ENCODE measurements around the gene MINPP1.
"Not testable (repeated sequence)": the region's sequence is repeated elsewhere in the genome, so short reads cannot be mapped to it uniquely, and the experiment has no call there.

Gene MINPP1

GRCh38 chr10:87575851-87576250 is 71.2 kb downstream of the MINPP1 start:
- DNase-seq (ENCODE audit: low spot score): no peak

- DNase-seq (ENCODE audit: low spot score): no peak
Observed at GRCh38 chr10:87578160-87578841, 73.6 kb downstream of the MINPP1 start.

GRCh38 chr10:87578842-87579401 is 74.2 kb downstream of the MINPP1 start:
- no peak for DNase-seq (ENCODE audit: low spot score)

GRCh38 chr10:87579563-87579962 is 74.9 kb downstream of the MINPP1 start:
- DNase-seq (ENCODE audit: low spot score): no peak

GRCh38 chr10:87580016-87580415 is 75.3 kb downstream of the MINPP1 start:
- DNase-seq (ENCODE audit: low spot score): no peak

GRCh38 chr10:87585565-87586514 is 81.1 kb downstream of the MINPP1 start:
- no peak for DNase-seq (ENCODE audit: low spot score)

GRCh38 chr10:87589645-87590051 is 85.0 kb downstream of the MINPP1 start:
- DNase-seq (ENCODE audit: low spot score): no peak

- no peak for DNase-seq (ENCODE audit: low spot score)
Observed at GRCh38 chr10:87590705-87591588, 86.3 kb downstream of the MINPP1 start.

- DNase-seq (ENCODE audit: low spot score): no peak
Observed at GRCh38 chr10:87591589-87591886, 86.8 kb downstream of the MINPP1 start.

GRCh38 chr10:87592920-87593319 is 88.2 kb downstream of the MINPP1 start:
- not testable (repeated sequence) for DNase-seq (ENCODE audit: low spot score)

- no peak for DNase-seq (ENCODE audit: low spot score)
Observed at GRCh38 chr10:87593702-87594101, 89.0 kb downstream of the MINPP1 start.

- no peak for DNase-seq (ENCODE audit: low spot score)
Observed at GRCh38 chr10:87594181-87594580, 89.5 kb downstream of the MINPP1 start.

GRCh38 chr10:87594864-87595263 is 90.2 kb downstream of the MINPP1 start:
- DNase-seq (ENCODE audit: low spot score): no peak

- DNase-seq (ENCODE audit: low spot score): no peak
Observed at GRCh38 chr10:87596351-87596750, 91.7 kb downstream of the MINPP1 start.

- no peak for DNase-seq (ENCODE audit: low spot score)
Observed at GRCh38 chr10:87598700-87599099, 94.0 kb downstream of the MINPP1 start.

- DNase-seq (ENCODE audit: low spot score): no peak
Observed at GRCh38 chr10:87600581-87600980, 95.9 kb downstream of the MINPP1 start.

All from ecto neural progenitor cell (in vitro differentiated cells).